Motor neuron (in vitro differentiated cells): ENCODE data around the gene WFIKKN1. TPM values are rescaled to one million over a fixed set of nuclear protein-coding genes. Genes with fewer than 3 reads are reported as not detected.

Experiments
- ATAC-seq, 8 experiments: fragments of 200-7000 bp; cut with Tn5 transposase; replicated peaks in 6 of 8; 2 replicates each; pipeline ENCODE4 v1.8.0; 2021; ENCODE audit warnings: mild to moderate bottlenecking in 8 of 8, moderate library complexity in 8 of 8
- H3K27ac ChIP-seq, 2 donors: fragments of 250-450 bp; sonication (Bioruptor Pico); 2 replicates each; pipeline ENCODE4 v1.9.0; 2021; ENCODE audit warnings: antibody characterized with exemption in 2 of 2, mild to moderate bottlenecking in 2 of 2, moderate library complexity in 1 of 2
- H3K4me1 ChIP-seq, 2 donors: fragments of 250-450 bp; sonication (Bioruptor Pico); replicated peaks in 1 of 2; 2 replicates each; pipeline ENCODE4 v1.6.1; 2021; ENCODE audit warnings: antibody characterized with exemption in 2 of 2, mild to moderate bottlenecking in 2 of 2, moderate library complexity in 1 of 2
- H3K4me3 ChIP-seq, 5 donors: fragments of 250-450 bp; sonication (Bioruptor Pico); 2 replicates each; pipeline ENCODE4 v1.9.0; 2021; ENCODE audit warnings: antibody characterized with exemption in 5 of 5, mild to moderate bottlenecking in 5 of 5, moderate library complexity in 4 of 5
- WGBS, 10 experiments: fragments of 450-650 bp; shearing (Covaris generic); methylation state at CpG; one replicate each; pipeline ENCODE4 v1.0.0; 2022; 5-methylcytosine and 5-hydroxymethylcytosine counted together
- in situ Hi-C, 9 experiments: fragments of 400-800 bp; cut with MboI; loops; one replicate each; pipeline ENCODE4 v1.15.0; 2021; ENCODE audit warnings: low sequenced_read_pairs in 9 of 9, low pct_unique_long_range_greater_than_20kb in 2 of 9; ENCODE audit not compliant: unreplicated experiment in 9 of 9
- total RNA-seq, 8 experiments: library from RNA; unstranded; fragments of 300-600 nt; gene quantifications; 2 replicates each; pipeline versions ENCODE4 v1.2.3 to v1.2.4, GENCODE V29; 2022

WFIKKN1 gene
- total RNA-seq, 8 experiments from 2014 or later: 0.14 to 9.0 (median 0.54) TPM

- 60 to 100% (median 87%) methylated on average over 1 to 10 of the region's 20 CpGs; no CpG with 5 or more reads in 3 of the 10 experiments for WGBS, 10 experiments
- Histone ChIP-seq H3K4me1 (peaks cover 14 to 39% of the 10 kb centered on the region in 2 donors), H3K4me3 (no peak overlapping the region), H3K27ac (no peak overlapping the region)
- no peak for ATAC-seq
- in situ Hi-C loops: no loop called here
These were observed 11.2 kb upstream of the WFIKKN1 start for GRCh38 chr16:619476-620100.

- Histone ChIP-seq H3K4me1 (peaks cover 14 to 45% of the 10 kb centered on the region in 2 donors), H3K27ac (peak overlapping the region in 1 of 2 donors; percentile 80), H3K4me3 (no peak overlapping the region)
- peak in 2 of 8 experiments; percentile 8 to 18 for ATAC-seq
- 70 to 86% (median 84%) methylated on average over 2 to 10 of the region's 41 CpGs; no CpG with 5 or more reads in 5 of the 10 experiments for WGBS, 10 experiments
- in situ Hi-C loops: no loop called here
These were observed 9.9 kb upstream of the WFIKKN1 start for GRCh38 chr16:620700-621525.

- Histone ChIP-seq H3K4me1 (peaks cover 14 to 45% of the 10 kb centered on the region in 2 donors), H3K27ac (peak overlapping the region in 1 of 2 donors; percentile 80), H3K4me3 (no peak overlapping the region)
- in situ Hi-C loops: no loop called here
- ATAC-seq: peak in 1 of 8 experiments; percentile 32
- WGBS, 10 experiments: 60 to 100% (median 96%) methylated on average over 1 to 8 of the region's 21 CpGs; no CpG with 5 or more reads in 3 of the 10 experiments
These were observed 9.2 kb upstream of the WFIKKN1 start for GRCh38 chr16:621526-622105.

GRCh38 chr16:622920-623280 lies 7.9 kb upstream of the WFIKKN1 start:
- 60 to 97% (median 86%) methylated on average over 2 to 11 of the region's 17 CpGs; no CpG with 5 or more reads in 4 of the 10 experiments for WGBS, 10 experiments

GRCh38 chr16:624526-625070 lies 6.2 kb upstream of the WFIKKN1 start:
- WGBS, 10 experiments: 72 to 100% (median 83%) methylated on average over 1 to 6 of the region's 10 CpGs; no CpG with 5 or more reads in 5 of the 10 experiments
- Histone ChIP-seq H3K27ac (peak overlapping the region in 1 of 2 donors; percentile 38), H3K4me3 (no peak overlapping the region), H3K4me1 (peaks cover 22 to 55% of the 10 kb centered on the region in 2 donors)
- in situ Hi-C loops: no loop called here
- peak in 4 of 8 experiments; percentile 34 to 40 (median 36) for ATAC-seq

More at GRCh38 chr16:622920-623280, 7.9 kb upstream of the WFIKKN1 start:
- ATAC-seq: peak in 2 of 8 experiments; percentile 16 to 23
- in situ Hi-C loops: no loop called here
- Histone ChIP-seq H3K4me1 (peaks cover 14 to 45% of the 10 kb centered on the region in 2 donors), H3K27ac (peak overlapping the region; percentile 14 to 80), H3K4me3 (no peak overlapping the region)

GRCh38 chr16:625117-625976 lies 5.4 kb upstream of the WFIKKN1 start:
- ATAC-seq: no peak
- in situ Hi-C loops: no loop called here
- WGBS, 10 experiments: 93 to 100% (median 96%) methylated on average over 3 to 10 of the region's 37 CpGs; no CpG with 5 or more reads in 6 of the 10 experiments
- peaks cover 29 to 63% of the 10 kb centered on the region in 2 donors for H3K4me1 ChIP-seq
- no peak overlapping the region for H3K27ac ChIP-seq
- H3K4me3 ChIP-seq: no peak overlapping the region

- in situ Hi-C loops: no loop called here
- Histone ChIP-seq H3K4me1 (peaks cover 38 to 66% of the 10 kb centered on the region in 2 donors), H3K4me3 (no peak overlapping the region), H3K27ac (no peak overlapping the region)
- 96 to 100% (median 99%) methylated on average over 1 to 14 of the region's 35 CpGs; no CpG with 5 or more reads in 5 of the 10 experiments for WGBS, 10 experiments
- ATAC-seq: no peak
These were observed 4.6 kb upstream of the WFIKKN1 start for GRCh38 chr16:625977-626765.

GRCh38 chr16:626787-627453 lies 3.9 kb upstream of the WFIKKN1 start:
- Histone ChIP-seq H3K4me3 (no peak overlapping the region), H3K27ac (no peak overlapping the region), H3K4me1 (peaks cover 40 to 61% of the 10 kb centered on the region in 2 donors)
- 55 to 100% (median 98%) methylated on average over 1 to 5 of the region's 29 CpGs; no CpG with 5 or more reads in 4 of the 10 experiments for WGBS, 10 experiments
- ATAC-seq: peak in 2 of 8 experiments; percentile 44 to 87
- in situ Hi-C loops: no loop called here

- H3K4me3 ChIP-seq: no peak overlapping the region
- no peak overlapping the region for H3K27ac ChIP-seq
- 76 to 90% (median 83%) methylated on average over 2 to 20 of the region's 50 CpGs; no CpG with 5 or more reads in 4 of the 10 experiments for WGBS, 10 experiments
- peaks cover 36 to 54% of the 10 kb centered on the region in 2 donors for H3K4me1 ChIP-seq
- ATAC-seq: peak in 2 of 8 experiments; percentile 2 to 14
- in situ Hi-C loops: no loop called here
These were observed 3.1 kb upstream of the WFIKKN1 start for GRCh38 chr16:627454-628239.

- no peak overlapping the region for H3K4me3 ChIP-seq
- ATAC-seq: no peak
- WGBS, 10 experiments: 94 to 100% (median 94%) methylated on average over 2 to 12 of the region's 33 CpGs; no CpG with 5 or more reads in 7 of the 10 experiments
- H3K27ac ChIP-seq: peak overlapping the region; percentile 34 to 79
- H3K4me1 ChIP-seq: peaks cover 30 to 45% of the 10 kb centered on the region in 2 donors
- in situ Hi-C loops: no loop called here
These were observed 2.3 kb upstream of the WFIKKN1 start for GRCh38 chr16:628321-629061.
